ENCODE data around the gene LRRC75A. TPM values are rescaled to one million over a fixed set of nuclear protein-coding genes. Genes with fewer than 3 reads are reported as not detected.
A peak's percentile ranks its signal among the peaks of the same experiment; 100 is the strongest.

Gene LRRC75A
- total and polyA plus RNA-seq, 4 donors = 0.08 to 22.6 (median 0.37) TPM

DNA sequence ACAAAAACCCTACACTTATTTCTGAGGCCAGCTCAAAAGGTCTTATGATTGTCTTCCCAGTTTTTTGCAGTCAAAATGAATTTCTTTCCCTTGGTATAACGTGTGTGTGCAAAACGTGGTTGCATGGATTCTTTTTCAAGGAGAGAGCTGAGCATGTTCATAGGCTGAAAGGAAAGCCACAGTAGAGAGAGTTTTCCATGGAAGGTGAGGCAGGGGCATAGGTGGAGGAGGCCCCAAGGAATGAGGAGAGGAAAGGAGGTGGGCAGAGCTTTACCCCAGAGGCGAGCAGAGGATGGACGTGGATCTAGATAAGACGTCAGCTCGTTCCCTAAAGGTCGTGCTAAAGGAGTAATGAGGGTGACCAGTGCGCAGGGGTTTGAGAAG, 53.8 kb downstream of the LRRC75A start:
- WGBS = 31% methylated on average over 8 of the region's 8 CpGs
- H3K27ac ChIP-seq (ENCODE audit: low read depth in 1 of 2, low read length in 2 of 2) = peak overlapping the region; percentile 85
- no peak for DNase-seq (ENCODE audit: low spot score)
- TF ChIP-seq, protein P1, sequence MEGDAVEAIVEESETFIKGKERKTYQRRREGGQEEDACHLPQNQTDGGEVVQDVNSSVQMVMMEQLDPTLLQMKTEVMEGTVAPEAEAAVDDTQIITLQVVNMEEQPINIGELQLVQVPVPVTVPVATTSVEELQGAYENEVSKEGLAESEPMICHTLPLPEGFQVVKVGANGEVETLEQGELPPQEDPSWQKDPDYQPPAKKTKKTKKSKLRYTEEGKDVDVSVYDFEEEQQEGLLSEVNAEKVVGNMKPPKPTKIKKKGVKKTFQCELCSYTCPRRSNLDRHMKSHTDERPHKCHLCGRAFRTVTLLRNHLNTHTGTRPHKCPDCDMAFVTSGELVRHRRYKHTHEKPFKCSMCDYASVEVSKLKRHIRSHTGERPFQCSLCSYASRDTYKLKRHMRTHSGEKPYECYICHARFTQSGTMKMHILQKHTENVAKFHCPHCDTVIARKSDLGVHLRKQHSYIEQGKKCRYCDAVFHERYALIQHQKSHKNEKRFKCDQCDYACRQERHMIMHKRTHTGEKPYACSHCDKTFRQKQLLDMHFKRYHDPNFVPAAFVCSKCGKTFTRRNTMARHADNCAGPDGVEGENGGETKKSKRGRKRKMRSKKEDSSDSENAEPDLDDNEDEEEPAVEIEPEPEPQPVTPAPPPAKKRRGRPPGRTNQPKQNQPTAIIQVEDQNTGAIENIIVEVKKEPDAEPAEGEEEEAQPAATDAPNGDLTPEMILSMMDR (IDR thresholded peaks at IDR 0.05; ENCODE audit: low read depth, low read length, missing input control) = no peak
- TF ChIP-seq YY1 (IDR thresholded peaks at IDR 0.05) (no peak), SP1 (IDR thresholded peaks at IDR 0.05) (no peak), ZBTB33 (IDR thresholded peaks at IDR 0.05) (no peak), FOXA2 (IDR thresholded peaks at IDR 0.05) (no peak), JUND (IDR thresholded peaks at IDR 0.05) (no peak)
- H3K4me3 ChIP-seq (ENCODE audit: low read depth in 1 of 3, low read length in 3 of 3) = peak overlapping the region; percentile 10 to 57 (median 11)
- H3K27me3 ChIP-seq (ENCODE audit: control insufficient read depth in 4 of 4, insufficient read depth in 4 of 4, low read length in 3 of 4) = no peaks in the 10 kb centered on the region
- H3K4me1 ChIP-seq (ENCODE audit: control insufficient read depth in 4 of 4, insufficient read depth in 4 of 4, low read length in 3 of 4) = peaks cover 6 to 29% (median 22%) of the 10 kb centered on the region in 4 donors
- peaks cover 8 to 25% (median 16%) of the 10 kb centered on the region in 4 donors for H3K36me3 ChIP-seq (ENCODE audit: control insufficient read depth in 4 of 4, insufficient read depth in 3 of 4, low read depth in 1 of 4, low read length in 3 of 4)
- H3K9me3 ChIP-seq (ENCODE audit: control insufficient read depth in 4 of 4, low read length in 3 of 4) = no peaks in the 10 kb centered on the region
- peak overlapping the region in 1 of 2 donors; percentile 49 for H3K9ac ChIP-seq (ENCODE audit: low read depth in 1 of 2, low read length in 2 of 2)

GRCh38 chr17:16437083-16437482, 54.9 kb downstream of the LRRC75A start:
- H3K4me1 ChIP-seq (ENCODE audit: control insufficient read depth in 4 of 4, insufficient read depth in 4 of 4, low read length in 3 of 4) = peaks cover 6 to 24% (median 17%) of the 10 kb centered on the region in 4 donors
- no peaks in the 10 kb centered on the region for H3K9me3 ChIP-seq (ENCODE audit: control insufficient read depth in 4 of 4, low read length in 3 of 4)
- no peak overlapping the region for H3K27ac ChIP-seq (ENCODE audit: low read depth in 1 of 2, low read length in 2 of 2)
- DNase-seq (ENCODE audit: low spot score) = no peak
- no peak overlapping the region for H3K9ac ChIP-seq (ENCODE audit: low read depth in 1 of 2, low read length in 2 of 2)
- H3K27me3 ChIP-seq (ENCODE audit: control insufficient read depth in 4 of 4, insufficient read depth in 4 of 4, low read length in 3 of 4) = no peaks in the 10 kb centered on the region
- WGBS = 84% methylated on average over 2 of the region's 2 CpGs
- H3K36me3 ChIP-seq (ENCODE audit: control insufficient read depth in 4 of 4, insufficient read depth in 3 of 4, low read depth in 1 of 4, low read length in 3 of 4) = peaks cover 3 to 14% (median 9%) of the 10 kb centered on the region in 4 donors
- H3K4me3 ChIP-seq (ENCODE audit: low read depth in 1 of 3, low read length in 3 of 3) = no peak overlapping the region
- TF ChIP-seq JUND (IDR thresholded peaks at IDR 0.05) (no peak), RAD21 (IDR thresholded peaks at IDR 0.05) (no peak), EGR1 (IDR thresholded peaks at IDR 0.05; ENCODE audit: low read depth in 2 of 2) (no peak)
- TF ChIP-seq, protein P2, sequence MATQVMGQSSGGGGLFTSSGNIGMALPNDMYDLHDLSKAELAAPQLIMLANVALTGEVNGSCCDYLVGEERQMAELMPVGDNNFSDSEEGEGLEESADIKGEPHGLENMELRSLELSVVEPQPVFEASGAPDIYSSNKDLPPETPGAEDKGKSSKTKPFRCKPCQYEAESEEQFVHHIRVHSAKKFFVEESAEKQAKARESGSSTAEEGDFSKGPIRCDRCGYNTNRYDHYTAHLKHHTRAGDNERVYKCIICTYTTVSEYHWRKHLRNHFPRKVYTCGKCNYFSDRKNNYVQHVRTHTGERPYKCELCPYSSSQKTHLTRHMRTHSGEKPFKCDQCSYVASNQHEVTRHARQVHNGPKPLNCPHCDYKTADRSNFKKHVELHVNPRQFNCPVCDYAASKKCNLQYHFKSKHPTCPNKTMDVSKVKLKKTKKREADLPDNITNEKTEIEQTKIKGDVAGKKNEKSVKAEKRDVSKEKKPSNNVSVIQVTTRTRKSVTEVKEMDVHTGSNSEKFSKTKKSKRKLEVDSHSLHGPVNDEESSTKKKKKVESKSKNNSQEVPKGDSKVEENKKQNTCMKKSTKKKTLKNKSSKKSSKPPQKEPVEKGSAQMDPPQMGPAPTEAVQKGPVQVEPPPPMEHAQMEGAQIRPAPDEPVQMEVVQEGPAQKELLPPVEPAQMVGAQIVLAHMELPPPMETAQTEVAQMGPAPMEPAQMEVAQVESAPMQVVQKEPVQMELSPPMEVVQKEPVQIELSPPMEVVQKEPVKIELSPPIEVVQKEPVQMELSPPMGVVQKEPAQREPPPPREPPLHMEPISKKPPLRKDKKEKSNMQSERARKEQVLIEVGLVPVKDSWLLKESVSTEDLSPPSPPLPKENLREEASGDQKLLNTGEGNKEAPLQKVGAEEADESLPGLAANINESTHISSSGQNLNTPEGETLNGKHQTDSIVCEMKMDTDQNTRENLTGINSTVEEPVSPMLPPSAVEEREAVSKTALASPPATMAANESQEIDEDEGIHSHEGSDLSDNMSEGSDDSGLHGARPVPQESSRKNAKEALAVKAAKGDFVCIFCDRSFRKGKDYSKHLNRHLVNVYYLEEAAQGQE (IDR thresholded peaks at IDR 0.05) = no peak
